Stimulated activated CD4-positive, alpha-beta T cell treated with anti-CD3 and anti-CD28 coated beads, Interleukin-1b, Interleukin-23, amount 100 ng/mL, for 1 hour (primary cell): Measurements from ENCODE around the gene PPP1R1B.

Experiments used
- DNase-seq, 2 donors: peaks; one replicate each; pipeline ENCODE4 v3.0.0-alpha.2; 2020; ENCODE audit warnings: low read depth in 2 of 2

Gene PPP1R1B

GRCh38 chr17:39600288-39600996 is 26.3 kb upstream of the PPP1R1B start:
- no peak for DNase-seq

DNA sequence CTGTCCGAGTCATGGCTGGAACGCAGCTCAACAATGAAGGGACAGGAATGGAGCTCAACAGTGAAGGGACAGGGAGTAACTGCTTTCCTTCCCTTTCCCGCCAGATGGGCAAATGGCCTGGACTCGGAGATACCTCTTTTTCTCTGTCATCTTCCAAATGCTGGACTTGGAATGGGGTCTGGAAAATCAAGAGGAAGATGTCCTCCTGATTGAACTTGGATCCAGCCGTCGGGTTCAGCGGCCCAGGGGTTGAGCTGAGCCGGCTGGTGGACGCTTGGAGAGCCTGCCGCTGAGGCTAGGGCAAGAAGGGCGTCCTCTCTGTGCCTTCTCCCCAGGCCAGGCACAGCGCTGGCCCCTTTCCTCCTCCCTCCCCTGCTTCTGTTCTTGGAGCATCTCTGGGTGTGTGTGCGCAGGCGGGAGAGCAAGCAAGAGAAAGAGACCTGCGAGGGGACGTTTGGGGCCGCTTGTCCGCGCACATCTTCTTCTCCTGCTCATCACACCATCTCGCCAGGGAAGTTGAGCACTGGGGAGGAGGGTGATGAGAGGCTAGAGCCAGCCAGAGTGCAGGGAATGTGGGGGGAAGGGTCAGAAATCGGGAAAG is 25.7 kb upstream of the PPP1R1B start:
- DNase-seq, result no peak

GRCh38 chr17:39601758-39602532 is 24.8 kb upstream of the PPP1R1B start:
- DNase-seq, result no peak

- no peak for DNase-seq
Measured at GRCh38 chr17:39602533-39603303, 24.0 kb upstream of the PPP1R1B start.

GRCh38 chr17:39603304-39604016 is 23.3 kb upstream of the PPP1R1B start:
- no peak for DNase-seq

DNA sequence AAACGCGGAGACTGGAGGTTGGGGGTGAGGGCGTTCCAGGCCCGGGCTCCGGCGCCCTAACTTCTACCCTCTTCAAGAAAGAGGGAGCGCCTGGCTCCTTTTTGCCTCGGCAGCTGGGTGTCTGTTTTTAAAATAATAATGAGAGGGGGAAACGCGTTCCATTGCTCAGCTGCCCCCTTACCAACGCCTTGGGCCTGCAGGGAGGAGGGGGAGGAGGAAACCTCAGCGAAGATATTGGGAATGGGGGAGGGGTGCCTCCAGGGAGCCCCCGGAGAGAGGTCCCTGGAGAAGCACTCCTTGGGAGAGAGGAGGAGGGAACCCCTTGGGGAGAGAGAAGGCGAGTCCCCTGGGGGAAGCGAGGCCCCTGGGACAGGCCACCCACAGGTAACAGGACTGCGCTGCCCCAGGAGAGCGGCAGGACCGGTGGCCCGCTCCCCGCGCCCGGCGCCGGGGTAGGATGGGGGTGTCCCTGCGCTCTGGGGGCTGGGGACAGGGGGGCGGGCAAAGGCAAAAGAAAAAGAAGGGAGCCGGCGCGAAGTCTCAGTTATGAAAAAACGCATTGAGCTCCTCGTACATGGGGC is 21.8 kb upstream of the PPP1R1B start:
- DNase-seq, result no peak

DNA sequence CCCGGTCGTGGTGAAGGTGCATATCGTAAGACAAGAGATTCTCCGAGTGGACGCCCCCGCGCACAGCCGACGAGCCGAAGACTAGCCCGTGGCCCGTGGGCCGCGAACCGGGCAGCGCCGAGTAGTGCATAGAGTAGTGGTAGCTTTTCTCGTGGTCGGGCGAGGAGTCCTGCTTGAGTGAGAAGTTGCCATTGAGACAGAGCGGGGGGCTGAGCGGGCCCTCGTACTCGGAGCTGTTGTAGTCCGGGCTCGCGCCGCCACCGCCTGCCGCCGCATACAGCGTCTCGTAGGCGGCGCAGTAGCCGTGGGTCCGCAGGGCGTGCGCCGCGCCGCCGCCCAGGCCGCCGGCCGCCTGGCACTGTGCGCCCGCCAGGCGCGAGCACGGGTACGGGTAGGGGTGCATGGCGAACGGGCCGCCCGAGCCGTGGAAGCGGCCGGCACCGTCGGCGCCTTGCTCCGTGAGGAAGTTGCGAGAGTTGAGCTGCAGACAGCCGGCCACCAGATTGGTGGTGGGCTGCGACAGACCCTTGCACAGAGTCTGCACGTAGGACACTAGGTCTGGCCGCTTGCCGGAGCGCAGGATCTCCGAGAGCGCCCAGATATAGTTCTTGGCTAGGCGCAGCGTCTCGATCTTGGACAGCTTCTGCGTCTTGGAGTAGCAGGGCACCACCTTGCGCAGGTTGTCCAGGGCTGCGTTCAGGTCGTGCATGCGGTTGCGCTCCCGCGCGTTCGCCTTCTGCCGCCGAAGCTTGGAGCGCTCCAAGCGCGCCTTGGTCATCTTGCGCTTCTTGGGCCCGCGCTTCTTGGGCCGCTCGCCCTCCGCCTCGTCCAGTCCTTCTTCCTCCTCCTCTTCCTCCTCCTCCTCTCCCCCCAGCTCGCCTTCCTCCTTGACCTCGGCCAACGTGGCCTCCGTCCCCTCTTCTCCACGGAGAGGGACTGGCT is 21.0 kb upstream of the PPP1R1B start:
- no peak for DNase-seq

- no peak for DNase-seq
Measured at GRCh38 chr17:39606434-39607056, 20.2 kb upstream of the PPP1R1B start.

DNA sequence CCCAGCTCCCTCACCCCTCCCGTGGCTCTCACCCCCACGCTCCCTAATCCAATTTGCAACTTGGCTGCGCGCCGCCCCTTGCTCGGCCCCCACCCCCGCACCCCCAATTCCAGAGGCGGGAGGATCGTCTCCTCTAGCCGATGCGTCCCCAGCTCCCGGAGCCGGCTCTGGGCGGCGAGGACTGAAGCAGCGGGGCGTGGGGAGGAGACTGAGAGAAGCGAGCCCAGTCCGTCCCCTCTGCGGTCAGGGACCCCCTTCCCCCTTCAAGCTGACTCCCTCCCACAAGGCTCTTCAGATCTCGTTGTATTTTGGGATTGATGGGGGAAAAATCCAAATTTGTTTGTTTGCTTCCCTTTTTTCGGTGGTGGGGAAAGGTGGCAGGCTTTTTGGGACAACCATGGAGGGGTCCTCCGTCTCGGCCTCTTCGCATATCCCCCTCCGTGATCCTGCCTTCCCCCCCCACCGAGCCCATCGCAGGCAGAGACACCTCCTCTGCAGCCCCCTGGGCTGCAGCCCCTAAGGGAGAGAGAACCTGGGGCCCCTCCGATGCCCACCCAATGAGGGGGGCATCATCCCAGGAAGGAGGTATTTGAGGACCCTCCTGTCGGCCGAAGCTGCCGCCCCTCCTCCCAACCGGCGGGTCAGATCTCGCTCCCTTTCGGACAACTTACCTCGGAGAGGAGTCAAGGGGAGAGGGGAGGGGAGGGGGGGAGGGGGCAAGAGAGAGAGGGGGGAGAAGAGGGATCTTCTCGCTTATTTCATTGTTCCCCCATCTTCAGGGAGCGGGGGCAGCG is 19.5 kb upstream of the PPP1R1B start:
- no peak for DNase-seq

DNA sequence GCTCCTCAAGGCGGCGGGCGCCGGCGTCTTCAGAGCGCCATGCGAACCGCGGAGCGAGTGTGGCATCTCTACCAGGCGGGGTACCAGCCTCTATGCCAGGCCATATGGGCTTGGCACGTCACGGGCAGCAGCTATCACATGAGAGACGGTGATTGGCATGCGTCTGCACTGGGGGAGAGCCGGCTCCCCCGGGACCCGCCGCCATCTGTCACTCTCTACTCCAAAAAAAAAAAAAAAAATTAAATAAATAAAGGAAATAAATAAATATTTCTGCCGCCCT is 19.0 kb upstream of the PPP1R1B start, which contains the start of gene NEUROD2:
NEUROD2 (minus strand) TSS at position 70 of the 280 bp plus-strand sequence. CDS start 1,321 bp downstream, outside the sequence.
- DNase-seq, result no peak

GRCh38 chr17:39608142-39608981 is 18.4 kb upstream of the PPP1R1B start:
- DNase-seq, result no peak

GRCh38 chr17:39609416-39610025 is 17.2 kb upstream of the PPP1R1B start:
- DNase-seq, result no peak

DNA sequence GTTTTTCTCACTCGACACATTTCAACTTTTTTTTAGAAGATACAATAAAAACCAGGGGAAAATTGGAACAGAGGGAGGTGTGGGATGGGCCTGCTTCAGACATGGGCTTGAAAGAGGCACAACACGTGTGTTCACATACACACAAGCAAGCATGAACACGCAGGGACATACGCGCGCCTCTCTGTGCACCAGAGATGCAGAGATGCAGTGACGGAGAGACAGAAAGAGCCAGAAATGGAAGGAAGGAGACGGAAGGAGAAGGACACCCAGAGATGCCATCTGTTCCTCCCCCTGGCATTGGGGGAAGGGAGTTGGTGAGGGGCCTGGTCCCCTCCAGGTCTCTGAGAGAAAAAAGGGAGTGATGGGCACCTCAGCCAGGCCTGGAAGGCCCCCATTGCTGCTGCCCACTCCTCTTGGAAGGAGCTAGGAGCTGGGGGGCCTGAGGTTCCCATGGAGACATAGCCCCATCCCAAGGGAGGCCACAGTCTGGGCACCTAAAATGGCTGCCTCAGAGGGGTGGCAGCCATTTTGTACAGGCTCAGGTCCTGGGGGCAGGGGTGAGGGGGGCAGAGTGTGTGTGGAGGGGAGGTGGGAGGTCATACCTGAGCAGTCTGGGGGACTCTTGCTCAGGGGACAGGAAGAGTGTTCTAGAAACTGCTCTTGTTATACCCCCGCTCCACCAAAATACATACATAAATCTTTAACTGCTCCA is 15.2 kb upstream of the PPP1R1B start:
- DNase-seq, result no peak

DNA sequence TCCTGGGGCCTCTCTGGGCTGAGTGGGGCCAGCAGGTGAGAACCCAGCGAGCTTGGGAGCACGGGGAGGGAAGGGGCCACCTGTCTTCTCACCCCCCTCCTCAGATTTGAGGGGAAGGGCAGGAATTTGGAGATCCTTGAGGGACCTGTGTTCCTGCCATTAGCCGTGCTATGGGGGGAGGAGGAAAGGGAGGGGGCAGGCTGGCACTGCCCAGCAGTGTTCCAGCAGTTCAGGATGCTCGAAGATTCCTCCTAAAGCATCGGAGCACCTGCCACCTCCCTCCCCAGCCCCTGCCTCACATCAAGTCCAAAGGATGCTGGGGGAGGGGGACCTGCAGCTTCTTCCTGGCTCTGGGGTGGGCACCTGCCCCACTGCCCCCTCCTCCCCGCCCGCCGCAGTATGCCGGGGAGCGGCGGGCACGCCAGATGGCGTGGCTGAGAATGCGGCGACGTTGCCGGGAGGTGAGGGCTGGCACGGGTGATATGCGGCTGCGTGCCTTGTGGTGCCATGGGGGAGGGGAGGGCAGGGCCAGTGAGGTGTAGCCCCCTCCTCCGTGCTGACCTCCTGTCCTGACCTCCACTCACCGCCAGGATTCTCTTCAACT is 14.4 kb upstream of the PPP1R1B start:
- no peak for DNase-seq

DNA sequence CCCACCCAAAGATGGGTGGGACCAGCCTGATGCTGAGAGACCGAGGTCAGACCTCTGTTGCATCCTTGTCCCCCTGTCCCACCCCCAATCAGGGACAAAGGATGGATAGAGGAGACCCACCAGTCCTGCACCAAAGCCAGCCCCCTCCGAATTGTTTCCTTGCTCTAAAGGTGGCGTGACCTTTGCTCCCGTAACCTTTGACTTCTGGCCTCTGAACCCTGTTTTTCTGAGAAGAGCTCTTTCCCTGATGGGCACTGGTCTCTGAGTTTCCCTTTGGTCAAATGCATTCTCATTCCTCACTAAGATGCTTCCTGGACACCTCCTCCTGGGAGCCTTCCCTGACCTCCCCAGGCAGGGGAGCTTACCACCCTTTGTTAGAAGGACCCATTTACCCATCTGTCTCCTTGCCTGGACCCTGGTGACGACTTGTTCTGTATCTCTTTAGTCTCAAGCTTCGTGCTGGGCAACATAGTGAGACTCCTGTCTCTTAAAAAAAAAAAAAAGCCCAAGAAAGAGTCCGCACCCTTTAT is 13.8 kb upstream of the PPP1R1B start:
- no peak for DNase-seq

GRCh38 chr17:39614545-39615157 is 12.1 kb upstream of the PPP1R1B start:
- DNase-seq, result no peak
